ENCODE results near the gene FBLN1. TPM values are rescaled to one million over a fixed set of nuclear protein-coding genes. Genes with fewer than 3 reads are reported as not detected.
A peak's percentile ranks its signal among the peaks of the same experiment; 100 is the strongest.
"Not testable (repeated sequence)": the region's sequence is repeated elsewhere in the genome, so short reads cannot be mapped to it uniquely, and the experiment has no call there.

Gene FBLN1, protein sequence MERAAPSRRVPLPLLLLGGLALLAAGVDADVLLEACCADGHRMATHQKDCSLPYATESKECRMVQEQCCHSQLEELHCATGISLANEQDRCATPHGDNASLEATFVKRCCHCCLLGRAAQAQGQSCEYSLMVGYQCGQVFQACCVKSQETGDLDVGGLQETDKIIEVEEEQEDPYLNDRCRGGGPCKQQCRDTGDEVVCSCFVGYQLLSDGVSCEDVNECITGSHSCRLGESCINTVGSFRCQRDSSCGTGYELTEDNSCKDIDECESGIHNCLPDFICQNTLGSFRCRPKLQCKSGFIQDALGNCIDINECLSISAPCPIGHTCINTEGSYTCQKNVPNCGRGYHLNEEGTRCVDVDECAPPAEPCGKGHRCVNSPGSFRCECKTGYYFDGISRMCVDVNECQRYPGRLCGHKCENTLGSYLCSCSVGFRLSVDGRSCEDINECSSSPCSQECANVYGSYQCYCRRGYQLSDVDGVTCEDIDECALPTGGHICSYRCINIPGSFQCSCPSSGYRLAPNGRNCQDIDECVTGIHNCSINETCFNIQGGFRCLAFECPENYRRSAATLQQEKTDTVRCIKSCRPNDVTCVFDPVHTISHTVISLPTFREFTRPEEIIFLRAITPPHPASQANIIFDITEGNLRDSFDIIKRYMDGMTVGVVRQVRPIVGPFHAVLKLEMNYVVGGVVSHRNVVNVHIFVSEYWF
- total RNA-seq: under 1 TPM; 0.39 to 0.57 TPM

- Mint-ChIP-seq H3K36me3 (no peaks in the 10 kb centered on the region), H3K27ac (no peak within 1 kb of the TSS)
- peak in 1 of 2 donors; percentile 26 for DNase-seq (ENCODE audit: low spot score in 2 of 2)
Measured at GRCh38 chr22:45502215-45503049, at the start of gene FBLN1. TSS of gene FBLN1 (plus strand) at chr22:45502883. CDS start at chr22:45502986, 103 bp downstream.

DNA sequence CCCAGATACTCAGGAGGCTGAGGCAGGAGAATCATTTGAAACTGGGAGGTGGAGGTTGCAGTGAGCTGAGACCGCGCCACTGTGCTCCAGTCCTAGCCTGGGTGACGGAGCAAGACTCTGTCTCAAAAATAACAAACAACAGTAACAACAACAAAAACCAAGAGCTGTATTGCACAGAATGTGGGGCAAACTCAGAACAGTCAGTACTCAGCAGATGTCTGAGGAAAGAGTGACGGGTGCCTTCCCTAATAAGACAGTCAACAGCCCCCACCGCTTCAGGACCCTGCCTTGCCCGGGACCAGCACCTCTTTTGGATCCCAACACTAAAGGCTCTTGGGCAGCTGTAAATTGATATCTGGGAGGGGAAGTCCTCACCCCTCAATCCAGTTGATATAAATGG is 48.9 kb upstream of the FBLN1 start:
- no peak for ATAC-seq
- no peak for DNase-seq (ENCODE audit: low spot score in 2 of 2)
- no peaks in the 10 kb centered on the region for H3K36me3 Mint-ChIP-seq
- H3K9me3 Mint-ChIP-seq: no peaks in the 10 kb centered on the region
- H3K27ac Mint-ChIP-seq: no peak overlapping the region

More at GRCh38 chr22:45502215-45503049, at the start of gene FBLN1:
- H3K9me3 Mint-ChIP-seq: no peaks in the 10 kb centered on the region
- no peak for ATAC-seq

- ATAC-seq (no peak), DNase-seq (ENCODE audit: low spot score in 2 of 2) (no peak)
- H3K9me3 Mint-ChIP-seq: no peaks in the 10 kb centered on the region
- no peak overlapping the region for H3K27ac Mint-ChIP-seq
- H3K36me3 Mint-ChIP-seq: no peaks in the 10 kb centered on the region
Measured at GRCh38 chr22:45454275-45454674, 48.4 kb upstream of the FBLN1 start.

DNA sequence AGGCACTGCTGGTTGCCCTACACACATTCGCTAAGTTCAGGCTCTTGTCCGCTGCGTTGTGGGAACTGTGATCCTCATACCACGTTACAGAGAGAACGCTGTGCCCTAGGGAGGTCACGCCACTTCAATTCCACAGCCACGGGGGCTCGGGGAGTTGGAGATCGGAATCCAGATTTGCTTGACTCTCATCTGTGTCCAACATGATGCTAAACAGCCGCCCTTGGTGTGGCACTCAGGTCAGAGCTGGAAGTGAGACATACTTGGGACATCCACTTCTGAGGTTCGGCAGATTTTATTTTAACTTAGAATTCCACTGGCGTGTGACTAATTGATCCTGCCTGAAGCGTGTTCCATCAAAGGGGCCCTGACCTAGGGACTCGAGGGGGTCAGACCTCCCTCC is 47.5 kb upstream of the FBLN1 start:
- Mint-ChIP-seq H3K36me3 (no peaks in the 10 kb centered on the region), H3K27ac (no peak overlapping the region), H3K9me3 (no peaks in the 10 kb centered on the region)
- no peak for DNase-seq (ENCODE audit: low spot score in 2 of 2)
- ATAC-seq: no peak

DNA sequence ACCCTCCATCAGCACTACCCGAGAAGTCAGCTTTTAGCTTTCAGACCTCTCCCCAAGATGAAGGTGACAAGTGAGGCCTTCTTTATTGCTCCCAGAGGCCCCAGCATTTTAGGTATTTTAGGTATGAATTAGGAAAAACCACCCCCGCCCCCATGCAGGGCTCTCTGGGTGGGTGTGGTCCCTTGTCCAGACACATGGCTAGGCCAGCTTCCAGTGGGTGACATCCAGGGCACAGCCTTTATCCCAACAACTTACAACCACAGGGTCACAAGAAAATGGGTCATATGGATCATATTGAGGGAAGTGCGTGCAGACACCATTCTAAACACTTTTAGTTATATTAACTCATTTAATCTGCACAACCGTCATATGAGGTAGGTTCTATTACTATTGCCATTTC is 47.1 kb upstream of the FBLN1 start:
- no peaks in the 10 kb centered on the region for H3K36me3 Mint-ChIP-seq
- H3K27ac Mint-ChIP-seq: no peak overlapping the region
- DNase-seq (ENCODE audit: low spot score in 2 of 2) (no peak), ATAC-seq (no peak)
- no peaks in the 10 kb centered on the region for H3K9me3 Mint-ChIP-seq

DNA sequence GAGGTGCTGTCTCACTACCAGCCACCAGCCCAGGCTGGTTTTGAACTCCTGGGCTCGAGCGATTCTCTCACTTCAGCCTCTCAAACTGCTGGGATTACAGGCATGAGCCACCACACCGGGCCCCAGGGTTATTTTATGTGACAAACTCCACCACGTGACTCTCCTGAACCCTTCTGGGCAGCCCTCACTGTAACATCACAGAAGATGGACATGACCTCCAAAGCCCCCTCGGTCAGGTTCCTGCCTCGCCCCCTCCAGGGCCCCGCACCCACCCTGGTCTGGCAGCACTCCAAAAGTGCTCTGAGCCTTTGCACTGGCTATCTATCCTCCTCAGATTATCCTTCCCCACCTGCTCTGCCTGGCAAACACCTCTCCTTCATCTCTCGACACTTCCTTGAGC is 45.9 kb upstream of the FBLN1 start:
- no peaks in the 10 kb centered on the region for H3K36me3 Mint-ChIP-seq
- ATAC-seq (no peak), DNase-seq (ENCODE audit: low spot score in 2 of 2) (no peak)
- no peaks in the 10 kb centered on the region for H3K9me3 Mint-ChIP-seq
- no peak overlapping the region for H3K27ac Mint-ChIP-seq

- no peak for DNase-seq (ENCODE audit: low spot score in 2 of 2)
- Mint-ChIP-seq H3K36me3 (no peaks in the 10 kb centered on the region), H3K9me3 (no peaks in the 10 kb centered on the region), H3K27ac (no peak overlapping the region)
- no peak for ATAC-seq
Measured at GRCh38 chr22:45458532-45458931, 44.2 kb upstream of the FBLN1 start.

DNA sequence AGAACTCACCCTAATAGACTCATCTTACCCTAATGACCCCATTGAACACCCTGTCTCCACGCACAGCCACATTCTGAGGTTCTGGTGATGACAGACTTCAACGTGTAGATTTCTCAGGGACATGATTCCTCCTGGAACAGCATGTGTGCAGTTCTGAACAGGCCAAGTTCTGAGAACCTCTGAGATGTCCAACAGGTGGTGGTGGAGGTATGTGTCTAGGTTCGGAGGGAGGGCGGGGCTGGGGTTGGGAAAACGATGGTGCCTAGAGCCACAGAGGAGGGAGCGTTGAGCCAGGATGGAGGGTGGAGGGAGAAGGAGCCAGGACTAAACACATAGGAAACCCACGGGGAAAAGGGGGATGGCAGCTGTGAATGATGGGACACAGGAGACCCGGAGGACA is 43.4 kb upstream of the FBLN1 start:
- H3K27ac Mint-ChIP-seq: no peak overlapping the region
- no peak for DNase-seq (ENCODE audit: low spot score in 2 of 2)
- no peak for ATAC-seq
- H3K36me3 Mint-ChIP-seq: no peaks in the 10 kb centered on the region
- H3K9me3 Mint-ChIP-seq: no peaks in the 10 kb centered on the region

- ATAC-seq (no peak), DNase-seq (ENCODE audit: low spot score in 2 of 2) (no peak)
- Mint-ChIP-seq H3K36me3 (no peaks in the 10 kb centered on the region), H3K27ac (no peak overlapping the region), H3K9me3 (no peaks in the 10 kb centered on the region)
Measured at GRCh38 chr22:45460288-45461109, 42.2 kb upstream of the FBLN1 start.

DNA sequence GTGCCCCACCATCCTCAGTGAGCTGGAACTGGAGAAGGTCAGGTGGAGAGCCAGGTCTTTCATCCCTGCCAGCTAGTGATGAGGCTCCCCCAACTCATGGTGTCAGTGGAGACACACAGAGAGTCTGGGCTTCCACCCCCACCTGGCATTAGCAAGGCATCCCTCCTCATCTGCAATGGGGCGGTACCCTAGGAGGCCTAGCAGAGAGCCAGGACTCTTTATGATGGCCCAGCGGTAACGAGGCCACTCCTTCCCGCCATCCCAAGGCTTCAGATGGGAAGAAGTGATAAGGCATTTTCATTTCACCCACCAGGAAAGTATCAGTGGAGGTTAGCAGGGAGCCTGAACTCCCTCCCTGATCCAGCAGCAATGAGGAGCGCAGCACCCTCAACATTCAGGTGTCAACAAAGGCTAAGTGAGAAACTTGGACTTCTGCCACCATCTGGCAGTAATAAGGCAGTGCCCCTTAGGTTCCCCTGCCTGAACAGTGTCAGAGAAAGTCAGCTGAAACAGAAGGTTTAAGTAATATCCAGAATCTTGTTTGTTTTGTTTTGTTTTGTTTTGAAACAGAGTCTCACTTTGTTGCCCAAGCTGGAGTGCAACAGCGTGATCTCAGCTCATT is 40.5 kb upstream of the FBLN1 start:
- Mint-ChIP-seq H3K36me3 (no peaks in the 10 kb centered on the region), H3K27ac (no peak overlapping the region), H3K9me3 (no peaks in the 10 kb centered on the region)
- ATAC-seq (peak in 1 of 2 donors; percentile 28), DNase-seq (ENCODE audit: low spot score in 2 of 2) (no peak)

DNA sequence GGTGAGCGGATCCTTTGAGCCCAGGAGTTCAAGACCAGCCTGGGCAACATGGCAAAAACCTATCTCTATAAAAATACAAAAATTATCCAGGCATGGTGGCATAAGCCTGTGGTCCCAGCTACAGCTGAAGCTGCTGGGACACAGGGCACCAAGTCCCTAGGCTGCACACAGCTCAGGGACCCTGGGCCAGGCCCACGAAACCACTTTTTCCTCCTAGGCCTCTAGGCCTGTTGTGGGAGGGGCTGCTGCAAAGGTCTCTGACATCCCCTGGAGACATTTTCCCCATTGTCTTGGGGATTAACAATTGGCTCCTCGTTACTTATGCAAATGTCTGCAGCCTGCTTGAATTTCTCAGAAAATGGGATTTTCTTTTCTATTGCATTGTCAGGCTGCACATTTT is 39.0 kb upstream of the FBLN1 start:
- H3K27ac Mint-ChIP-seq; ATAC-seq; H3K36me3 Mint-ChIP-seq; H3K9me3 Mint-ChIP-seq; DNase-seq (ENCODE audit: low spot score in 2 of 2): not testable (repeated sequence)

DNA sequence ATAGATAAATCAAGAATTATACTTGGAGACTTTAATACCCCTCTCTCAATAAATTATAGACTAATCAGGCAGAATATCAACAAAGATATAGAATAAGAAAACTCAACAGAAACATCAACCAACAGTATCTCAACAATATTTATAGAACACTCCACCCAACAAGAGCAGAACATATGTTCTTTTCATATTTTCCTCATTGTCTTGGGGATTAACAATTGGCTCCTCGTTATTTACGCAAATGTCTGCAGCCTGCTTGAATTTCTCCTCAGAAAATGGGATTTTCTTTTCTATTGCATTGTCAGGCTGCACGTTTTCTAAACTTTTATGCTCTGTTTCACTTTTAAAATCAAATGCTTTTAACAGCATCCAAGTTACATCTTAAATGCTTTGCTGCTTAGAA is 37.0 kb upstream of the FBLN1 start:
- ATAC-seq: no peak
- Mint-ChIP-seq H3K27ac (no peak overlapping the region), H3K9me3 (peaks cover 0 to 4% of the 10 kb centered on the region in 2 donors), H3K36me3 (peaks cover 0 to 5% of the 10 kb centered on the region in 2 donors)
- no peak for DNase-seq (ENCODE audit: low spot score in 2 of 2)

DNA sequence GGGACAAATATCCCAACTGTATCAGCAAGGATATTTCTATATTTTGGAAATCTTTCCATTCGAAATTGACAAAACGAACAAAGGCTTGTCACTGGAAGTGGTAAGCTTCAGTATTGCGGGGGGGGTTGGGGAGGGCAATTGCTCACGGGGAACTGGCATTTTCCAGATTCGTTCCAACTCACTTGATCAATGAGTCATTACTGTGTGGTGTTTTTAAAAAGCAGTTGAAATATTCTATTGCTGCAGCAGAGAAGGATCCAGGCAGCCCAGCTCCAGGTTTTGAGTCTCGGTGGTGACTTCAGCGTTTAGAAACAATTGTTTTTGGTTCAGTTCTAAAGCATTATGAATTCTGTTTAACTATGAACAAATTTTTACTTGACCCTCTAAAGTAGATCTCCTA is 33.8 kb upstream of the FBLN1 start:
- Mint-ChIP-seq H3K27ac (no peak overlapping the region), H3K9me3 (peaks cover 0 to 4% of the 10 kb centered on the region in 2 donors), H3K36me3 (peaks cover 0 to 5% of the 10 kb centered on the region in 2 donors)
- ATAC-seq (no peak), DNase-seq (ENCODE audit: low spot score in 2 of 2) (no peak)

GRCh38 chr22:45469281-45470073 is 33.2 kb upstream of the FBLN1 start:
- no peak for DNase-seq (ENCODE audit: low spot score in 2 of 2)
- Mint-ChIP-seq H3K9me3 (peaks cover 0 to 4% of the 10 kb centered on the region in 2 donors), H3K36me3 (peaks cover 0 to 5% of the 10 kb centered on the region in 2 donors), H3K27ac (no peak overlapping the region)
- no peak for ATAC-seq

DNA sequence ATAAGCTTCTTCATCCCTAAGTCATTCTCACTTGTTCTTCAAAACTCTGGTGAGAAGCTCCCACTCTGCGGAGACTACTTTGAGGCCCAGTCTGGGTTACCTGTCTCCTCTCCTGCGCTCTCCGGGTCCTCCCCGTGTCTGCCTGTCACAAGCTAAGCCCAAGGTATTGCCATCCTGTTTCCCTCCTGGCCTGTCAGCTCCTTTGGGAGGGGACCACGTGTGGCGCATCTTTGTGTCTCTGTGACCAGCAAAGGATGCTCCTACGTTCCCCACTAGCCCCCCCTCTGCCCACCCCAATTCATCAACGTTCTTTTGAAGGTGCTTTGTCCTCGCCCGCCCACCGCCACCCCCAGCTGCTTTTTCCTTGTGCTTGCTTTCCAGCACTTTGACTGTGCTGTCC is 31.8 kb upstream of the FBLN1 start:
- H3K9me3 Mint-ChIP-seq: peaks cover 0 to 4% of the 10 kb centered on the region in 2 donors
- ATAC-seq (no peak), DNase-seq (ENCODE audit: low spot score in 2 of 2) (no peak)
- H3K36me3 Mint-ChIP-seq: peaks cover 0 to 5% of the 10 kb centered on the region in 2 donors
- no peak overlapping the region for H3K27ac Mint-ChIP-seq
